Neural crest cell (in vitro differentiated cells): ENCODE results near the gene KLHL30. TPM values are rescaled to one million over a fixed set of nuclear protein-coding genes. Genes with fewer than 3 reads are reported as not detected.

ENCODE experiments used
- DNase-seq: peaks from one replicate; pipeline ENCODE4 v3.0.0; 2021; ENCODE audit warnings: low read depth, mixed read lengths, low spot score
- H3K27ac Mint-ChIP-seq: one replicate; pipeline ENCODE4 v1.8.0; 2021; ENCODE audit warnings: mild to moderate bottlenecking, mixed read lengths; ENCODE audit not compliant: unreplicated experiment
- H3K27me3 Mint-ChIP-seq: 2 replicates; pipeline ENCODE4 v1.8.0; 2021; ENCODE audit warnings: low read depth, mild to moderate bottlenecking, mixed read lengths
- H3K36me3 Mint-ChIP-seq: 2 replicates; pipeline ENCODE4 v1.8.0; 2021; ENCODE audit warnings: low read depth, mild to moderate bottlenecking, mixed read lengths
- H3K4me1 Mint-ChIP-seq: 2 replicates; pipeline ENCODE4 v1.8.0; 2021; ENCODE audit warnings: mixed read lengths
- H3K4me3 Mint-ChIP-seq: one replicate; pipeline ENCODE4 v1.8.0; 2021; ENCODE audit warnings: mild to moderate bottlenecking, mixed read lengths
- H3K9me3 Mint-ChIP-seq: 2 replicates; pipeline ENCODE4 v1.8.0; 2021; ENCODE audit warnings: mixed read lengths
- total RNA-seq: library from RNA; stranded (reverse); gene quantifications from 2 replicates; pipeline ENCODE4 v1.2.1, GENCODE V29; 2021
- TF ChIP-seq, protein P1 (sequence below): fragments of 200-600 bp; sonication (generic); conservative IDR thresholded peaks from 2 replicates; pipeline ENCODE4 v1.5.0; 2021; ENCODE audit warnings: antibody characterized with exemption, mild to moderate bottlenecking

Gene KLHL30
- total RNA-seq, 1 donor from 2014 or later, result 0.23 TPM

DNA sequence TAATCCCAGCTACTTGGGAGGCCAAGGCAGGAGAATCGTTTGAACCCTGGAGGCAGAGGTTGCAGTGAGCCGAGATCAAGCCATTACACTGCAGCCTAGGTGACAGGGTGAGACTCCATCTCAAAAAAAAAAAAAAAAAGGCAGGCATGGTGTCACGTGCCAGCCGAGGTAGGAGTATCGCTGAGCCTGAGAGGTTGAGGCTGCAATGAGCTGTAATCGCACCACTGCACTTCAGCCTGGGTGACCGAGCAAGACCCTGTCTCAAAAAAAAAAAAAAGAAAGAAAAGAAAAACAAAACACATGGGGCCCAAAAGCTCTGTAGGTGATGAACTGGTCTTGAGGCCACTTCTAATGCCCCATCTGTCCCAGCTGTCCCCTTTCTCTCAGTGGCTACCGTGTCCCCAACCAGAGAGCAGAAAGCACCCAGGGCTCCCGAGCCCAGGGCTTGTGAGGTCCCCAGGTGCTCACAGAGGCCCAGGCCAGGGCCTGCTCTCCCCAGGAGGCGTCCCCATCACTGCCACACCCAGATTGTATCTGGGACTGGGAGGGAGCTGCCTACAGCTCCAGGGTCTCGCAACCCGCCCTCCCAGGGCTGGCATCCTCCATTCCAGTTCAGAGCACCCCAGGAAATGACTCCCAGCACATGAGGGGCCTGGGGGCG, 8.5 kb downstream of the KLHL30 start:
- TF ChIP-seq, protein P1, sequence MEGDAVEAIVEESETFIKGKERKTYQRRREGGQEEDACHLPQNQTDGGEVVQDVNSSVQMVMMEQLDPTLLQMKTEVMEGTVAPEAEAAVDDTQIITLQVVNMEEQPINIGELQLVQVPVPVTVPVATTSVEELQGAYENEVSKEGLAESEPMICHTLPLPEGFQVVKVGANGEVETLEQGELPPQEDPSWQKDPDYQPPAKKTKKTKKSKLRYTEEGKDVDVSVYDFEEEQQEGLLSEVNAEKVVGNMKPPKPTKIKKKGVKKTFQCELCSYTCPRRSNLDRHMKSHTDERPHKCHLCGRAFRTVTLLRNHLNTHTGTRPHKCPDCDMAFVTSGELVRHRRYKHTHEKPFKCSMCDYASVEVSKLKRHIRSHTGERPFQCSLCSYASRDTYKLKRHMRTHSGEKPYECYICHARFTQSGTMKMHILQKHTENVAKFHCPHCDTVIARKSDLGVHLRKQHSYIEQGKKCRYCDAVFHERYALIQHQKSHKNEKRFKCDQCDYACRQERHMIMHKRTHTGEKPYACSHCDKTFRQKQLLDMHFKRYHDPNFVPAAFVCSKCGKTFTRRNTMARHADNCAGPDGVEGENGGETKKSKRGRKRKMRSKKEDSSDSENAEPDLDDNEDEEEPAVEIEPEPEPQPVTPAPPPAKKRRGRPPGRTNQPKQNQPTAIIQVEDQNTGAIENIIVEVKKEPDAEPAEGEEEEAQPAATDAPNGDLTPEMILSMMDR, result no peak
- H3K4me3 Mint-ChIP-seq, result no peak overlapping the region
- no peaks in the 10 kb centered on the region for H3K9me3 Mint-ChIP-seq
- DNase-seq, result no peak
- H3K4me1 Mint-ChIP-seq, result no peaks in the 10 kb centered on the region
- no peaks in the 10 kb centered on the region for H3K27me3 Mint-ChIP-seq
- no peaks in the 10 kb centered on the region for H3K36me3 Mint-ChIP-seq
- no peak overlapping the region for H3K27ac Mint-ChIP-seq

DNA sequence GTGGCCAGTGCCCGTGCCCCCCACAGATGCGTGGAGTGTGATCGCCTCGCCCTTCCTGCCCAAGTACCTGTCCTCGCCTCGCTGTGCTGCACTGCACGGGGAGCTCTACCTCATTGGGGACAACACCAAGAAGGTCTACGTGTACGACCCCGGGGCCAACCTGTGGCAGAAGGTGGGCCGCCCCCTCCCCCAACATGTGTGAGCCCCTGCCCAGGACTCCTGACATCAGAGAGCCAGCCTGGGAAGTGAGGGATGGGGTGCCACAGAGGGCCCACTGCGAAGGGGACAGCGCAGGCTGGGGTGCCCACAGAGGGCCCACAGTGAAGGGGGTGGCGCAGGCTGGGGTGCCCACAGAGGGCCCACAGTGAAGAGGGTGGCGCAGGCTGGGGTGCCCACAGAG, 10.5 kb downstream of the KLHL30 start:
- no peaks in the 10 kb centered on the region for H3K9me3 Mint-ChIP-seq
- no peak for DNase-seq
- no peaks in the 10 kb centered on the region for H3K36me3 Mint-ChIP-seq
- no peaks in the 10 kb centered on the region for H3K4me1 Mint-ChIP-seq
- no peak overlapping the region for H3K27ac Mint-ChIP-seq
- H3K4me3 Mint-ChIP-seq, result no peak overlapping the region
- H3K27me3 Mint-ChIP-seq, result no peaks in the 10 kb centered on the region
- TF ChIP-seq, protein P1, result no peak

DNA sequence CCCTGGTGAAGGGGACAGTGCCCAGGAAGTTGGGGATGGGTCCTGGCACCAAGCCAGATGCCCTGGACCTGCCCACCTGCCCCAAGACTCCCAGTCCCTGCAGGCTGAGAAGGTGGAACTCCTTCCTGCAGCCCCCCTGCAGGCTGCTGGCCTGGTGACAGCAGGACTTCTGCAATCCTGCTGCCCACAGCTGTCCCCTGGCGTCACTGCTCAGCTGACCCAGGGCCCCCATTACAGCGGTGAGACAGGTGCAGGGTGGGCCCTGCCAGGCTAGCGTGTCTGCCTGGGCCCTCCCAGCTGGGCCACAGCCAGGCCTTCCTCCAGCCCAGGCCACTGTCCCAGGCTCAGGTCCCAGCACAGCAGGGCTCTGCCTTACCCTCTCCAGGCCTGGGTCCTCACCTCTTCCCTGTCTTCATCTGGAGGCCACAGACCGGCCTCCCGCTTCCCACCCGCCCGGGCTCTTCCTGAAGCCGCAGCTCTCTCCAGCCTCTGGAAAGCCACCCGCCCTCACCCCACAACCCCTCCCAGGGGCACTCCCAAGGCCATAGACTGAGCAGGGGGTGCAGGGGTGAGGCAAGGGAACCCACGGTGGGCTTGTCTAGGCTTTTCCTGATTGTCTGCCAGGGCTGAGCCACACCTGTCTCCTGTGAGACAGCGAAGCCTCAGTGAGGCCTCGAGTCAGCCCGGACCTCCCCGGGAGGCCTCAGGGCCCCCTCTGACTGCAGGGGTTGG, 11.5 kb downstream of the KLHL30 start:
- H3K36me3 Mint-ChIP-seq, result no peaks in the 10 kb centered on the region
- no peaks in the 10 kb centered on the region for H3K4me1 Mint-ChIP-seq
- DNase-seq, result no peak
- no peaks in the 10 kb centered on the region for H3K9me3 Mint-ChIP-seq
- TF ChIP-seq, protein P1, result no peak
- H3K27ac Mint-ChIP-seq, result no peak overlapping the region
- no peak overlapping the region for H3K4me3 Mint-ChIP-seq
- no peaks in the 10 kb centered on the region for H3K27me3 Mint-ChIP-seq

DNA sequence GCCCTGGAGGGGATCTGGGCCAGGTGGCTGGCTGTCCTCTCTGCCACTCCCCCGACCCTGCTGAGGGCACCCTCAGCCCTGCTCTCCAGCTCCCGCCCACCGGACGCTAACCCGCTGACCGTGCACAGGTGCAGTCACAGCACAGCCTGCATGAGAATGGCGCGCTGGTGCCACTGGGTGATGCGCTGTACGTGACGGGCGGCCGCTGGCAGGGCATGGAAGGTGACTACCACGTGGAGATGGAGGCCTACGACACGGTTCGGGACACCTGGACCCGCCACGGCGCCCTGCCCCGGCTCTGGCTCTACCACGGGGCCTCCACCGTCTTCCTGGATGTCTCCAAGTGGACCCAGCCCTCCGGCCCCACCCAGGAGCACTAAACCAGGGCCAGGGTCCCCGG, 12.2 kb downstream of the KLHL30 start:
- no peaks in the 10 kb centered on the region for H3K4me1 Mint-ChIP-seq
- no peaks in the 10 kb centered on the region for H3K27me3 Mint-ChIP-seq
- no peaks in the 10 kb centered on the region for H3K9me3 Mint-ChIP-seq
- H3K36me3 Mint-ChIP-seq, result no peaks in the 10 kb centered on the region
- DNase-seq, result no peak
- no peak overlapping the region for H3K4me3 Mint-ChIP-seq
- H3K27ac Mint-ChIP-seq, result no peak overlapping the region
- TF ChIP-seq, protein P1, result no peak

DNA sequence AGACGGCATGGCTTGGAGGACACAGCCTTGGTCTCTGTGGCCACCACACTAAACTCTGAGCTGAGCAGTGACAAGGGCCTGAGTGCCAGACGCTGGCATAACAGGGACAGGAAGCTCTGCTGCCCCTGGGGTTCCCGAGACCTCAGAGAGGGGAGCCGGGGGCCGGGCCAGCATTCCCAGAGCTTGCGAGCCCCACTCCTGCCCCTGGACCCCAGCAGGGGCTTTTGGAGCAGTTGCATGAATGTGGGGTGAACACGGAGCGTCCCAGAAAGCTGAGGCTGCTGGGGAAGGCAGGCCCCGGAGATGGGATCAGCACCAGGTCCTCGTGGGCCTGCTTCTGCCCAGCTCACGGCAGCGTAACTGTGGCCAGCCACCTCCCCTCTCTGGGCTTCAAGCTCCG, 12.7 kb downstream of the KLHL30 start:
- DNase-seq, result no peak
- no peaks in the 10 kb centered on the region for H3K27me3 Mint-ChIP-seq
- H3K4me1 Mint-ChIP-seq, result no peaks in the 10 kb centered on the region
- H3K9me3 Mint-ChIP-seq, result no peaks in the 10 kb centered on the region
- TF ChIP-seq, protein P1, result no peak
- no peak overlapping the region for H3K4me3 Mint-ChIP-seq
- H3K27ac Mint-ChIP-seq, result no peak overlapping the region
- H3K36me3 Mint-ChIP-seq, result no peaks in the 10 kb centered on the region
